Panc1 (cell line): ENCODE data around the gene PDZD2. TPM values are rescaled to one million over a fixed set of nuclear protein-coding genes. Genes with fewer than 3 reads are reported as not detected.

Source experiments
- ATAC-seq: fragments of 200-7000 bp; cut with Tn5 transposase; 2 replicates; pipeline ENCODE4 v1.9.1; 2020; ENCODE audit warnings: mild to moderate bottlenecking, moderate library complexity
- BruUV-seq: library from RNA; stranded (reverse); fragments of 400-500 nt; replicated peaks from 2 replicates; lab custom pipeline; 2021; lab: Mats Ljungman, UMichigan
- CTCF ChIA-PET: fragments of 300-600 bp; sonication (Branson Sonifier 250); formaldehyde crosslinking; loops from one replicate; lab custom pipeline; 2022; ENCODE audit warnings: antibody characterized with exemption; lab: Charles Lee
- POLR2A ChIA-PET: fragments of 300-600 bp; sonication (Branson Sonifier 250); formaldehyde crosslinking; loops from one replicate; lab custom pipeline; 2022; ENCODE audit warnings: antibody characterized with exemption; lab: Charles Lee
- DNase-seq: peaks from one replicate; pipeline ENCODE4 v3.0.0-alpha.2; 2010; ENCODE audit warnings: low read depth, low spot score
- H3K27ac ChIP-seq: 2 replicates; pipeline ENCODE4 v1.5.1; 2011; ENCODE audit warnings: mild to moderate bottlenecking, low read length, inconsistent platforms
- H3K27me3 ChIP-seq: fragments of 200-500 bp; sonication (Bioruptor generic); 2 replicates; pipeline ENCODE4 v1.6.0; 2014; ENCODE audit warnings: low read length, inconsistent platforms; ENCODE audit not compliant: control insufficient read depth, insufficient read depth
- H3K36me3 ChIP-seq: fragments of 200-500 bp; sonication (Bioruptor generic); 2 replicates; pipeline ENCODE4 v1.5.1; 2014; ENCODE audit warnings: inconsistent platforms, mild to moderate bottlenecking, low read length, moderate library complexity; ENCODE audit not compliant: control insufficient read depth, insufficient read depth
- H3K4me1 ChIP-seq: 2 replicates; pipeline ENCODE4 v1.5.1; 2011; ENCODE audit warnings: inconsistent platforms, mild to moderate bottlenecking, low read length, moderate library complexity; ENCODE audit not compliant: control insufficient read depth, insufficient read depth
- H3K4me3 ChIP-seq, 2 experiments: 2 replicates each; pipeline ENCODE4 v1.5.1; 2011 to 2012; ENCODE audit warnings: low read depth in 2 of 2, low read length in 2 of 2, mild to moderate bottlenecking in 2 of 2, inconsistent platforms in 1 of 2, moderate library complexity in 1 of 2
- H3K9me3 ChIP-seq: fragments of 200-500 bp; sonication (Bioruptor generic); 2 replicates; pipeline ENCODE4 v1.5.1; 2014; ENCODE audit warnings: low read depth, mild to moderate bottlenecking, inconsistent platforms, low read length, moderate library complexity; ENCODE audit not compliant: control insufficient read depth, insufficient read depth
- POLR2AphosphoS5 ChIP-seq: IDR thresholded peaks from 2 replicates; pipeline ENCODE4 v1.6.1; 2012; ENCODE audit warnings: mild to moderate bottlenecking, low read depth, low read length, moderate library complexity
- SIN3A ChIP-seq: IDR thresholded peaks from 2 replicates; pipeline ENCODE4 v1.6.1; 2012; ENCODE audit warnings: low read depth, mild to moderate bottlenecking, low read length, moderate library complexity, borderline replicate concordance; ENCODE audit not compliant: insufficient read depth
- TCF7L2 ChIP-seq: IDR thresholded peaks from 2 replicates; pipeline ENCODE4 v1.6.1; 2011; ENCODE audit warnings: mild to moderate bottlenecking, low read depth, low read length, inconsistent platforms
- in situ Hi-C: cut with HindIII; loops from 2 replicates; pipeline ENCODE4 v1.10.0; 2016; ENCODE audit warnings: low sequenced_read_pairs, low pct_unique_long_range_greater_than_20kb
- intact Hi-C: fragments of 100-400 bp; cut with micrococcal nuclease; formaldehyde crosslinking; loops from one replicate; pipeline ENCODE4 v1.10.0; 2022; ENCODE audit not compliant: unreplicated experiment
- total RNA-seq: library from RNA; stranded (reverse); gene quantifications from one replicate; pipeline ENCODE4 v1.2.1, GENCODE V29; 2021; ENCODE audit not compliant: unreplicated experiment
- TF ChIP-seq, protein P1 (sequence below), 2 experiments: IDR thresholded peaks; 2 replicates each; pipeline ENCODE4 v1.6.1; 2011 to 2012; ENCODE audit warnings: low read depth in 2 of 2, control low read depth in 1 of 2, low read length in 1 of 2, mild to moderate bottlenecking in 1 of 2, moderate library complexity in 1 of 2; ENCODE audit not compliant: insufficient read depth in 1 of 2
- TF ChIP-seq, protein P2 (sequence below): fragments of 450-650 bp; IDR thresholded peaks from 2 replicates; pipeline ENCODE4 v1.5.1; 2017; ENCODE audit warnings: mild to moderate bottlenecking

Gene PDZD2
- total RNA-seq, 1 experiment from 2014 or later = 0.10 TPM

GRCh38 chr5:31758803-31759425 is 120.0 kb downstream of the PDZD2 start:
- POLR2A ChIA-PET = no interaction called here
- CTCF ChIA-PET = no interaction called here
- TF ChIP-seq POLR2AphosphoS5 = no peak
- TF ChIP-seq TCF7L2 = no peak
- TF ChIP-seq, protein P1, sequence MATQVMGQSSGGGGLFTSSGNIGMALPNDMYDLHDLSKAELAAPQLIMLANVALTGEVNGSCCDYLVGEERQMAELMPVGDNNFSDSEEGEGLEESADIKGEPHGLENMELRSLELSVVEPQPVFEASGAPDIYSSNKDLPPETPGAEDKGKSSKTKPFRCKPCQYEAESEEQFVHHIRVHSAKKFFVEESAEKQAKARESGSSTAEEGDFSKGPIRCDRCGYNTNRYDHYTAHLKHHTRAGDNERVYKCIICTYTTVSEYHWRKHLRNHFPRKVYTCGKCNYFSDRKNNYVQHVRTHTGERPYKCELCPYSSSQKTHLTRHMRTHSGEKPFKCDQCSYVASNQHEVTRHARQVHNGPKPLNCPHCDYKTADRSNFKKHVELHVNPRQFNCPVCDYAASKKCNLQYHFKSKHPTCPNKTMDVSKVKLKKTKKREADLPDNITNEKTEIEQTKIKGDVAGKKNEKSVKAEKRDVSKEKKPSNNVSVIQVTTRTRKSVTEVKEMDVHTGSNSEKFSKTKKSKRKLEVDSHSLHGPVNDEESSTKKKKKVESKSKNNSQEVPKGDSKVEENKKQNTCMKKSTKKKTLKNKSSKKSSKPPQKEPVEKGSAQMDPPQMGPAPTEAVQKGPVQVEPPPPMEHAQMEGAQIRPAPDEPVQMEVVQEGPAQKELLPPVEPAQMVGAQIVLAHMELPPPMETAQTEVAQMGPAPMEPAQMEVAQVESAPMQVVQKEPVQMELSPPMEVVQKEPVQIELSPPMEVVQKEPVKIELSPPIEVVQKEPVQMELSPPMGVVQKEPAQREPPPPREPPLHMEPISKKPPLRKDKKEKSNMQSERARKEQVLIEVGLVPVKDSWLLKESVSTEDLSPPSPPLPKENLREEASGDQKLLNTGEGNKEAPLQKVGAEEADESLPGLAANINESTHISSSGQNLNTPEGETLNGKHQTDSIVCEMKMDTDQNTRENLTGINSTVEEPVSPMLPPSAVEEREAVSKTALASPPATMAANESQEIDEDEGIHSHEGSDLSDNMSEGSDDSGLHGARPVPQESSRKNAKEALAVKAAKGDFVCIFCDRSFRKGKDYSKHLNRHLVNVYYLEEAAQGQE (IDR thresholded peaks at IDR 0.05; ENCODE audit: insufficient read depth in 1 of 2, low read depth in 2 of 2, low read length in 1 of 2) = no peak
- TF ChIP-seq, protein P2, sequence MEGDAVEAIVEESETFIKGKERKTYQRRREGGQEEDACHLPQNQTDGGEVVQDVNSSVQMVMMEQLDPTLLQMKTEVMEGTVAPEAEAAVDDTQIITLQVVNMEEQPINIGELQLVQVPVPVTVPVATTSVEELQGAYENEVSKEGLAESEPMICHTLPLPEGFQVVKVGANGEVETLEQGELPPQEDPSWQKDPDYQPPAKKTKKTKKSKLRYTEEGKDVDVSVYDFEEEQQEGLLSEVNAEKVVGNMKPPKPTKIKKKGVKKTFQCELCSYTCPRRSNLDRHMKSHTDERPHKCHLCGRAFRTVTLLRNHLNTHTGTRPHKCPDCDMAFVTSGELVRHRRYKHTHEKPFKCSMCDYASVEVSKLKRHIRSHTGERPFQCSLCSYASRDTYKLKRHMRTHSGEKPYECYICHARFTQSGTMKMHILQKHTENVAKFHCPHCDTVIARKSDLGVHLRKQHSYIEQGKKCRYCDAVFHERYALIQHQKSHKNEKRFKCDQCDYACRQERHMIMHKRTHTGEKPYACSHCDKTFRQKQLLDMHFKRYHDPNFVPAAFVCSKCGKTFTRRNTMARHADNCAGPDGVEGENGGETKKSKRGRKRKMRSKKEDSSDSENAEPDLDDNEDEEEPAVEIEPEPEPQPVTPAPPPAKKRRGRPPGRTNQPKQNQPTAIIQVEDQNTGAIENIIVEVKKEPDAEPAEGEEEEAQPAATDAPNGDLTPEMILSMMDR = no peak
- TF ChIP-seq SIN3A = no peak
- H3K36me3 ChIP-seq = no peaks in the 10 kb centered on the region
- in situ Hi-C loops (no loop called here), intact Hi-C loops (no loop called here)
- no TSS peak for BruUV-seq
- no peaks in the 10 kb centered on the region for H3K4me1 ChIP-seq
- DNase-seq (no peak), ATAC-seq (no peak)
- peaks cover 8% of the 10 kb centered on the region; the same call in 1 of the 2 replicates for H3K27me3 ChIP-seq
- no peaks in the 10 kb centered on the region for H3K9me3 ChIP-seq
- no peak overlapping the region for H3K4me3 ChIP-seq
- no peak overlapping the region for H3K27ac ChIP-seq

- Histone ChIP-seq H3K36me3 (no peaks in the 10 kb centered on the region), H3K4me1 (no peaks in the 10 kb centered on the region), H3K27ac (no peak overlapping the region), H3K9me3 (no peaks in the 10 kb centered on the region), H3K4me3 (no peak overlapping the region), H3K27me3 (peaks cover 7% of the 10 kb centered on the region; the same call in 1 of the 2 replicates)
- DNase-seq (no peak), ATAC-seq (no peak)
- intact Hi-C loops (no loop called here), in situ Hi-C loops (no loop called here)
- ChIA-PET CTCF (no interaction called here), POLR2A (interaction anchor here (0.7 kb wide), 1 partner anchor 825 kb away, joined by 7 read pairs; no protein-coding TSS in a partner anchor)
- BruUV-seq = no TSS peak
- TF ChIP-seq, protein P2 = no peak
- TF ChIP-seq SIN3A = no peak
Observed at GRCh38 chr5:31759925-31760324, 121.0 kb downstream of the PDZD2 start.
